B cell (primary cell): ENCODE results near the gene PYDC1. TPM values are rescaled to one million over a fixed set of nuclear protein-coding genes. Genes with fewer than 3 reads are reported as not detected.
A peak's percentile ranks its signal among the peaks of the same experiment; 100 is the strongest.

Experiments used
- ATAC-seq: fragments of 200-7000 bp; cut with Tn5 transposase; one replicate; pipeline ENCODE4 v1.10.0; 2021; ENCODE audit warnings: low read depth, mild to moderate bottlenecking, moderate number of reproducible peaks, moderate library complexity
- CTCF ChIA-PET: fragments of 350-600 bp; sonication (Branson Sonifier 250); formaldehyde crosslinking; loops from one replicate; lab custom pipeline; 2021; ENCODE audit warnings: antibody characterized with exemption, inconsistent platforms; lab: Charles Lee
- POLR2A ChIA-PET: fragments of 350-600 bp; sonication (Branson Sonifier 250); formaldehyde crosslinking; loops from one replicate; lab custom pipeline; 2021; ENCODE audit warnings: antibody characterized with exemption; lab: Charles Lee
- DNase-seq: peaks from one replicate; pipeline ENCODE4 v3.0.0; 2013
- H2AFZ ChIP-seq: 2 replicates; pipeline ENCODE4 v1.6.1; 2012; ENCODE audit warnings: mild to moderate bottlenecking, low read depth, low read length; ENCODE audit not compliant: insufficient read depth, poor library complexity, severe bottlenecking
- H3K27ac ChIP-seq, 2 donors: 1 replicate in 1 of 2; 2 replicates in 1 of 2; pipeline ENCODE4 v1.5.1; 2012 to 2013; ENCODE audit warnings: low read length in 2 of 2, mild to moderate bottlenecking in 2 of 2, moderate library complexity in 1 of 2
- H3K27me3 ChIP-seq, 4 experiments: fragments of 200-600 bp in 1 of 4; sonication (generic) in 1 of 4; replicated peaks in 1 of 4; 1 replicate in 2 of 4; 2 replicates in 2 of 4; pipeline versions ENCODE4 v1.6.1 to v1.7.0; 2013 to 2016; ENCODE audit warnings: low read length in 3 of 4, mild to moderate bottlenecking in 2 of 4, mixed read lengths in 1 of 4, moderate library complexity in 1 of 4; ENCODE audit not compliant: insufficient read depth in 4 of 4, control insufficient read depth in 3 of 4; ENCODE audit errors: control extremely low read depth in 1 of 4
- H3K36me3 ChIP-seq, 2 experiments: replicated peaks in 1 of 2; 1 replicate in 1 of 2; 2 replicates in 1 of 2; pipeline versions ENCODE4 v1.6.1 to v1.7.1; 2013; ENCODE audit warnings: low read length in 1 of 2; ENCODE audit not compliant: insufficient read depth in 2 of 2, control insufficient read depth in 1 of 2; ENCODE audit errors: control extremely low read depth in 1 of 2, extremely low read depth in 1 of 2
- H3K4me1 ChIP-seq, 2 donors: fragments of 200-600 bp in 1 of 2; sonication (generic) in 1 of 2; 1 replicate in 1 of 2; 2 replicates in 1 of 2; pipeline versions ENCODE4 v1.5.1 to v1.6.1; 2013 to 2017; ENCODE audit warnings: low read length in 2 of 2; ENCODE audit not compliant: control insufficient read depth in 2 of 2, insufficient read depth in 2 of 2
- H3K4me2 ChIP-seq: replicated peaks from 2 replicates; pipeline ENCODE3; 2012; ENCODE audit warnings: mild to moderate bottlenecking, low read depth, low read length; ENCODE audit not compliant: poor library complexity, severe bottlenecking
- H3K4me3 ChIP-seq, 5 experiments: fragments of 200-600 bp in 1 of 5; sonication (generic) in 1 of 5; 1 replicate in 3 of 5; 2 replicates in 2 of 5; pipeline versions ENCODE4 v1.5.1 to v1.7.0; 2011 to 2016; ENCODE audit warnings: low read length in 4 of 5, mild to moderate bottlenecking in 4 of 5, low read depth in 2 of 5, control low read depth in 1 of 5, moderate library complexity in 1 of 5; ENCODE audit not compliant: insufficient read depth in 1 of 5; ENCODE audit errors: control extremely low read depth in 1 of 5, extremely low read depth in 1 of 5
- H3K79me2 ChIP-seq: fragments of 200-600 bp; sonication (generic); one replicate; pipeline ENCODE4 v1.6.0; 2016; ENCODE audit warnings: low read length; ENCODE audit not compliant: control insufficient read depth, insufficient read depth
- H3K9ac ChIP-seq: fragments of 200-600 bp; sonication (generic); 2 replicates; pipeline ENCODE4 v1.6.1; 2017; ENCODE audit warnings: mild to moderate bottlenecking, low read length, moderate library complexity
- H3K9me3 ChIP-seq, 3 donors: one replicate each; pipeline versions ENCODE4 v1.6.1 to v1.7.1; 2013; ENCODE audit warnings: low read length in 2 of 3; ENCODE audit not compliant: control insufficient read depth in 2 of 3, insufficient read depth in 1 of 3; ENCODE audit errors: control extremely low read depth in 1 of 3
- H4K20me1 ChIP-seq: 2 replicates; pipeline ENCODE4 v1.6.0; 2012; ENCODE audit warnings: mild to moderate bottlenecking, low read length; ENCODE audit not compliant: insufficient read depth, control insufficient read depth, poor library complexity, severe bottlenecking
- H3K27ac Mint-ChIP-seq: one replicate; pipeline ENCODE4 v1.8.0; 2021; ENCODE audit warnings: mixed read lengths
- H3K27me3 Mint-ChIP-seq: one replicate; pipeline ENCODE4 v1.8.0; 2021; ENCODE audit warnings: mixed read lengths
- H3K4me1 Mint-ChIP-seq: one replicate; pipeline ENCODE4 v1.8.0; 2021; ENCODE audit warnings: mixed read lengths
- H3K4me3 Mint-ChIP-seq: one replicate; pipeline ENCODE4 v1.8.0; 2021; ENCODE audit warnings: mixed read lengths
- H3K9me3 Mint-ChIP-seq: one replicate; pipeline ENCODE4 v1.8.0; 2022; ENCODE audit warnings: mixed read lengths; ENCODE audit not compliant: insufficient read depth
- EZH2 ChIP-seq: IDR thresholded peaks from 2 replicates; pipeline ENCODE4 v1.6.1; 2012; ENCODE audit warnings: borderline replicate concordance, low read depth, mild to moderate bottlenecking, moderate library complexity, low read length; ENCODE audit not compliant: insufficient read depth, poor library complexity, severe bottlenecking
- WGBS: methylation state at CpG from one replicate; pipeline ENCODE4 v1.1.5; 2013; ENCODE audit warnings: missing lambda C conversion rate; ENCODE audit not compliant: insufficient coverage; 5-methylcytosine and 5-hydroxymethylcytosine counted together
- intact Hi-C: fragments of 100-400 bp; cut with micrococcal nuclease; formaldehyde crosslinking; loops from one replicate; pipeline ENCODE4 v1.10.0; 2022
- polyA plus RNA-seq: library from polyadenylated mRNA; depleted of rRNA; stranded (reverse); fragments of >200 nt; gene quantifications from 2 replicates; pipeline ENCODE4 v1.2.3, GENCODE V29; 2012
- total RNA-seq, 2 donors: library from RNA; stranded (reverse); fragments of 120-200 nt in 1 of 2; gene quantifications; 1 replicate in 1 of 2; 2 replicates in 1 of 2; pipeline versions ENCODE4 v1.2.3 to v1.2.4, GENCODE V29; 2013 to 2022
- TF ChIP-seq, protein P1 (sequence below): fragments of 200-600 bp; IDR thresholded peaks from one replicate; pipeline ENCODE4 v1.8.0; 2022; ENCODE audit warnings: antibody characterized with exemption, mild to moderate bottlenecking

The PYDC1 gene
- total and polyA plus RNA-seq, 2 donors (not counting 1 experiment from before 2014, with no cell fraction given): not detected

GRCh38 chr16:31214708-31215286 lies 2.1 kb downstream of the PYDC1 start:
- Mint-ChIP-seq H3K4me3 (peak overlapping the region; percentile 84), H3K4me1 (peaks cover 42% of the 10 kb centered on the region), H3K27ac (no peak overlapping the region), H3K9me3 (no peaks in the 10 kb centered on the region), H3K27me3 (peaks cover 36% of the 10 kb centered on the region)
- H2AFZ ChIP-seq: peak overlapping the region; percentile 57
- no peak overlapping the region for H3K27ac ChIP-seq
- ATAC-seq: peak; percentile 55
- H3K9ac ChIP-seq: peak overlapping the region; percentile 53
- no peaks in the 10 kb centered on the region for H3K79me2 ChIP-seq
- intact Hi-C loops: loop anchor here (2.0 kb wide), 1 partner anchor 14 kb away; no protein-coding TSS in a partner anchor
- H3K27me3 ChIP-seq: peaks cover 0 to 58% (median 28%) of the 10 kb centered on the region in 4 experiments
- POLR2A ChIA-PET: interaction anchor here (0.6 to 2.1 kb wide), 5 partner anchors 11 to 130 kb away, joined by 3 to 21 read pairs (median 5); partner anchors contain the start of gene FUS
- no peak for TF ChIP-seq EZH2
- peak overlapping the region; percentile 78 for H3K4me2 ChIP-seq
- DNase-seq: peak; percentile 58
- peak overlapping the region in 4 of 5 experiments; percentile 21 to 56 (median 48) for H3K4me3 ChIP-seq
- H3K4me1 ChIP-seq: peaks cover 41 to 42% of the 10 kb centered on the region in 2 donors
- H4K20me1 ChIP-seq: peaks cover 5% of the 10 kb centered on the region
- WGBS: 14% methylated on average over 58 of the region's 58 CpGs
- H3K9me3 ChIP-seq: peaks cover 0 to 10% (median 0%) of the 10 kb centered on the region in 3 donors
- CTCF ChIA-PET: interaction anchor here (0.5 to 3.9 kb wide), 2 partner anchors 8 to 13 kb away, joined by 3 to 21 read pairs; partner anchors contain the start of gene PYCARD
- H3K36me3 ChIP-seq: no peaks in the 10 kb centered on the region

DNA sequence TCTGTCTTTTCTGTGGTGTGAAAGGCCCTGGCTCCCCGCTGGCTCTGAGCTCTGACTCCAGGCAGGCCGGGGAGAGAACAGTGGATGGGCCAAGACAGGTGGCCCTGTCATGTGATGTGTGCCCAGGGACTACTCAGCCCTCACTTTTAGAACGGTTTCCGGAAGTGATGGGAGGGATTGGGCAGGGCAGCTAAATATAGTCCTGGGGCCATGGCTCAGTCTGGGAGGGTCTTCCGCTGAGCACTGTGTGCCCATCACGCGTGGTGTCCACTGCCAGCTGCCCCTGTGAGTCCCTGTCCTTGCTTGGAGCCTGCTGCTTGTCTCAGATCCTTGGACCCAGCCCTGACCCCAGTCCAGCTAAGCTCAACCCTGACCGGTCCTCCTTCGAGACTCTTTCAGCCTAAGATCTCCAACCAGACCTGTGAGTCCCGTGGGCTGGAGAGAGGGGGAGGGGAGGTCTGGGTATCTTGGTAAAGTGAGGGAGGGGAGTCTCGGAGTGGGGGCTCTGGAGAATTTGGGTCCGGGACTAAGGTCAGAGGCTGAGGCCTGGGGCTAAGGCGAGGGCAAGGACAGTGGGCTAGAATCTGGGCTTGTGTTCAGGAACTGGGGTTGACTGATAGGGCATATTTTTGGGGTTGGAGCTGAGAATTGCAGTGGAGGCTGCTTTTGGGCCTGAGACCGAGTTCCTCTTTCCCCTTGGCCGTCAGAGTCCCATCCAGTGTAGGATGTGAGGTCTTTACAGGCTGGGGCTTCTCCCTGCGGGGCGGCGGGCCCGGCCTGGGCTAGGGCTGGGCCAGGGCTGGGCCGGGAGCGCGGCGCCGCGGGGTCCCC lies 2.8 kb downstream of the PYDC1 start, which contains the start of gene TRIM72:
TRIM72 (plus strand) TSS at position 243 of the 831 bp plus-strand sequence. CDS start 620 bp downstream, outside the sequence.
- H3K4me3 Mint-ChIP-seq: peak within 1 kb of the TSS; percentile 84
- TF ChIP-seq, protein P1, sequence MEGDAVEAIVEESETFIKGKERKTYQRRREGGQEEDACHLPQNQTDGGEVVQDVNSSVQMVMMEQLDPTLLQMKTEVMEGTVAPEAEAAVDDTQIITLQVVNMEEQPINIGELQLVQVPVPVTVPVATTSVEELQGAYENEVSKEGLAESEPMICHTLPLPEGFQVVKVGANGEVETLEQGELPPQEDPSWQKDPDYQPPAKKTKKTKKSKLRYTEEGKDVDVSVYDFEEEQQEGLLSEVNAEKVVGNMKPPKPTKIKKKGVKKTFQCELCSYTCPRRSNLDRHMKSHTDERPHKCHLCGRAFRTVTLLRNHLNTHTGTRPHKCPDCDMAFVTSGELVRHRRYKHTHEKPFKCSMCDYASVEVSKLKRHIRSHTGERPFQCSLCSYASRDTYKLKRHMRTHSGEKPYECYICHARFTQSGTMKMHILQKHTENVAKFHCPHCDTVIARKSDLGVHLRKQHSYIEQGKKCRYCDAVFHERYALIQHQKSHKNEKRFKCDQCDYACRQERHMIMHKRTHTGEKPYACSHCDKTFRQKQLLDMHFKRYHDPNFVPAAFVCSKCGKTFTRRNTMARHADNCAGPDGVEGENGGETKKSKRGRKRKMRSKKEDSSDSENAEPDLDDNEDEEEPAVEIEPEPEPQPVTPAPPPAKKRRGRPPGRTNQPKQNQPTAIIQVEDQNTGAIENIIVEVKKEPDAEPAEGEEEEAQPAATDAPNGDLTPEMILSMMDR: no peak
- TF ChIP-seq EZH2: no peak
- H3K27me3 Mint-ChIP-seq: peaks cover 34% of the 10 kb centered on the region
- ChIA-PET POLR2A (interaction anchor here (0.8 to 1.2 kb wide), 2 partner anchors 14 to 119 kb away, joined by 4 to 5 read pairs; no protein-coding TSS in a partner anchor), CTCF (interaction anchor here (3.9 kb wide), 1 partner anchor 13 kb away, joined by 21 read pairs; the partner anchor contains the start of gene PYCARD)
- no peak within 1 kb of the TSS for H3K27ac ChIP-seq
- peak within 1 kb of the TSS; percentile 78 for H3K4me2 ChIP-seq
- DNase-seq (peak; percentile 17), ATAC-seq (no peak)
- peaks cover 0 to 53% (median 26%) of the 10 kb centered on the region in 4 experiments for H3K27me3 ChIP-seq
- 81% methylated on average over 22 of the region's 25 CpGs for WGBS
- H3K9me3 Mint-ChIP-seq: no peaks in the 10 kb centered on the region
- peak within 1 kb of the TSS; percentile 53 for H3K9ac ChIP-seq
- peak within 1 kb of the TSS in 4 of 5 experiments; percentile 21 to 56 (median 48) for H3K4me3 ChIP-seq
- peak within 1 kb of the TSS; percentile 57 for H2AFZ ChIP-seq
- H3K79me2 ChIP-seq: no peaks in the 10 kb centered on the region
- peak within 1 kb of the TSS; percentile 20 for H3K27ac Mint-ChIP-seq
- H3K4me1 ChIP-seq: peaks cover 41 to 42% of the 10 kb centered on the region in 2 donors
- peaks cover 5% of the 10 kb centered on the region for H4K20me1 ChIP-seq
- H3K4me1 Mint-ChIP-seq: peaks cover 42% of the 10 kb centered on the region
- H3K9me3 ChIP-seq: peaks cover 0 to 10% (median 0%) of the 10 kb centered on the region in 3 donors
- no peaks in the 10 kb centered on the region for H3K36me3 ChIP-seq
- intact Hi-C loops: loop anchor here (2.0 kb wide), 1 partner anchor 13 kb away; no protein-coding TSS in a partner anchor
